ENCODE results near the gene CALML6.
"Not testable (repeated sequence)": the region's sequence is repeated elsewhere in the genome, so short reads cannot be mapped to it uniquely, and the experiment has no call there.

Gene CALML6

GRCh38 chr1:1925437-1926345, 10.6 kb downstream of the CALML6 start:
- no peak for DNase-seq (ENCODE audit: low read depth)

- no peak for DNase-seq (ENCODE audit: low read depth)
Measured at GRCh38 chr1:1926346-1926811, 11.3 kb downstream of the CALML6 start.

- DNase-seq (ENCODE audit: low read depth), result no peak
Measured at GRCh38 chr1:1926886-1927660, 12.0 kb downstream of the CALML6 start.

- no peak for DNase-seq (ENCODE audit: low read depth)
Measured at GRCh38 chr1:1927751-1928150, 12.7 kb downstream of the CALML6 start.

GRCh38 chr1:1928231-1929101, 13.4 kb downstream of the CALML6 start:
- no peak for DNase-seq (ENCODE audit: low read depth)

- no peak for DNase-seq (ENCODE audit: low read depth)
Measured at GRCh38 chr1:1929102-1929638, 14.1 kb downstream of the CALML6 start.

GRCh38 chr1:1929639-1930545, 14.8 kb downstream of the CALML6 start:
- DNase-seq (ENCODE audit: low read depth), result no peak

- DNase-seq (ENCODE audit: low read depth), result not testable (repeated sequence)
Measured at GRCh38 chr1:1934848-1935247, 19.8 kb downstream of the CALML6 start.

- no peak for DNase-seq (ENCODE audit: low read depth)
Measured at GRCh38 chr1:1937061-1937460, 22.0 kb downstream of the CALML6 start.

- DNase-seq (ENCODE audit: low read depth), result no peak
Measured at GRCh38 chr1:1937549-1938275, 22.7 kb downstream of the CALML6 start.

- no peak for DNase-seq (ENCODE audit: low read depth)
Measured at GRCh38 chr1:1938276-1938573, 23.2 kb downstream of the CALML6 start.

GRCh38 chr1:1938613-1939295, 23.7 kb downstream of the CALML6 start:
- DNase-seq (ENCODE audit: low read depth), result no peak

- no peak for DNase-seq (ENCODE audit: low read depth)
Measured at GRCh38 chr1:1939296-1940122, 24.4 kb downstream of the CALML6 start.

GRCh38 chr1:1940123-1940425, 25.0 kb downstream of the CALML6 start:
- no peak for DNase-seq (ENCODE audit: low read depth)

- DNase-seq (ENCODE audit: low read depth), result no peak
Measured at GRCh38 chr1:1941211-1941841, 26.3 kb downstream of the CALML6 start.

- no peak for DNase-seq (ENCODE audit: low read depth)
Measured at GRCh38 chr1:1941868-1942752, 27.1 kb downstream of the CALML6 start.

All from T follicular helper cell (primary cell).